HG02970 (cell line): ENCODE data around the gene PTPRC.

Experiments
- ATAC-seq: cut with Tn5 transposase; IDR thresholded peaks from one replicate; pipeline ENCODE4 v1.9.1; 2021; ENCODE audit warnings: mild to moderate bottlenecking, moderate library complexity, moderate number of reproducible peaks; ENCODE audit not compliant: unreplicated experiment, low FRiP score

The PTPRC gene

GRCh38 chr1:198669023-198669698 lies 30.3 kb downstream of the PTPRC start:
- no peak for ATAC-seq

- ATAC-seq: no peak
These were observed 30.9 kb downstream of the PTPRC start for GRCh38 chr1:198669771-198670170.

GRCh38 chr1:198671136-198671535 lies 32.3 kb downstream of the PTPRC start:
- ATAC-seq: no peak

GRCh38 chr1:198672124-198672523 lies 33.3 kb downstream of the PTPRC start:
- no peak for ATAC-seq

- no peak for ATAC-seq
These were observed 35.2 kb downstream of the PTPRC start for GRCh38 chr1:198674009-198674408.

DNA sequence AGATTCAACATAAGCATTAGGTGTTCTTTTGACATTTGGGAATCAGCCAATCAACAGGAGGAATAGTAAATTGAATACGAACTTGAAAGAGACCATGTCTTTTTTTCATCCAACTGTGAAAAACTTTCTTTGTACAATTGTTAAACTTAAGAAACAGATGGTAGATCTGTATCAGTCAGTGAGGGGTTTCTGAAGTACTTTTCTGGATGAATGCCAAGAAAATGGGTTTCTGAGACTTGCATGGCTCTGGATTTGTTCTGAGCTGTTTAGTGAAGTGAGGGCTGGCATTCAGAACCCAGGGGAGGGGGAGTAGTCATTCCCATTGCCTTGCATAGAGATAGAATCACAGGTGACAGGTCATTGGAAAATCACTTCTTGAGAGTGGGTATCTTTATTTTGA lies 37.4 kb downstream of the PTPRC start:
- ATAC-seq: no peak

DNA sequence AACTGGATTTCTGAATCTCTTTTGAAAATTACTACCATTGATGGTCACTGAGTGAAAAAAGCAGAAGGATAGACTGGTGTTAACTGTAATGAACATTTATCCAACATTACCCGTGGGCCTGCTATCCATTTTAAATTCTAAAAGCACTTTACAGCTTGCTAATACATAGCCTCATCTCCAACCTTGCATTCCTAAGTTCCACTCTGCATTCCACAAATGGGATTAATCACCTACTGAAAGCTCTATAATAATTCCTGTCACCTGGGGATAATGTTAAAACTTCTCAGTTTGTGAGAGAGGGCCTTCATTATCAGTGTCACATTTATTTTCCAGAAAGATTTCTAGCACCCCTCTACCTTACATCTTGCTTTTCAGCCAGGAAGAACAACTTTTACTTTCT lies 38.2 kb downstream of the PTPRC start:
- ATAC-seq: no peak

- ATAC-seq: no peak
These were observed 39.0 kb downstream of the PTPRC start for GRCh38 chr1:198677871-198678270.

DNA sequence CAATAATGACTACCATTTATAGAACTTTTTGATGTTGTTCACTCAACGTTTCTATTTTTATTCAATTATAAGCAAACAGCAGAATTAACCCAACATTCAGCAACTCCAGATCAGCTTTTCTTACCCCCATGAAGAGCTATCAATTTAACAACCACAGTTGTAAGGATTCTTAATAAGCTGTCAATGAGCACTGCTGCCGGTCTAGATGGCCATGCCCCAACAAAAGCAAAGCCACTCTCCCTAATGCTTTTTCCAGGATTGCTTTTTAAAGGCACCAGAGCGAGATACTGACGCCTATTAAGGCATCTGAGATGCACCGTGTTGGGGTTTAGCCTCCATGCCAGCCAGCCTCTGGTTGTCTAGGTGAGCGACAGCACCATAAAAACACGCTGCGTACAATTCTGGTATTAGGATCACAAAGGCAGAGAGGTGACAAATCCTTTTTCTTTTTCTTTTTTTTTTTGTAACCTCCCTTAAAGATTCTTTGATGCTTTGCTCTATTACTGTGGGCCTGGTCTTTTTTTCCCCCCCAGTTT lies 39.5 kb downstream of the PTPRC start:
- ATAC-seq: no peak

DNA sequence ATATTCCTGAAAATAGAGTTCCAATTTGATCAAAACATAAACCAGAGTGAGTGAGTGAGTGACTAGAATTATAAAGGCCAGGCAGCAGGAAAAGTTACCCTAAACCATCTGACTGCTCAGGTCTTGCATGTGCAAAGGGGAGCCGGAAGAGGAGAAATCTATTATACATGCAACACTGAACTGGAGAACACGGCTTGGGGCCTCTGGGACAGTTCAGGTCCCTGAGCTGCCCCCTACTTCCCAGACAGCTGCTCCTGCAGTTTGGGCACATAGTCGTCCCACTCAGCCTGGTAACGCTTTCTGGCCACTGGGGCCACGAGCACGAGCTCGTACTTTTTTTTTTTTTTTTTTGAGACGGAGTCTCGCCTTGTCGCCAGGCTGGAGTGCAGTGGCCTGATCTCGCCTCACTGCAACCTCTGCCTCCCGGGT lies 40.1 kb downstream of the PTPRC start:
- ATAC-seq: no peak

- ATAC-seq: no peak
These were observed 40.8 kb downstream of the PTPRC start for GRCh38 chr1:198679535-198680173.

GRCh38 chr1:198680174-198680875 lies 41.5 kb downstream of the PTPRC start:
- ATAC-seq: no peak

DNA sequence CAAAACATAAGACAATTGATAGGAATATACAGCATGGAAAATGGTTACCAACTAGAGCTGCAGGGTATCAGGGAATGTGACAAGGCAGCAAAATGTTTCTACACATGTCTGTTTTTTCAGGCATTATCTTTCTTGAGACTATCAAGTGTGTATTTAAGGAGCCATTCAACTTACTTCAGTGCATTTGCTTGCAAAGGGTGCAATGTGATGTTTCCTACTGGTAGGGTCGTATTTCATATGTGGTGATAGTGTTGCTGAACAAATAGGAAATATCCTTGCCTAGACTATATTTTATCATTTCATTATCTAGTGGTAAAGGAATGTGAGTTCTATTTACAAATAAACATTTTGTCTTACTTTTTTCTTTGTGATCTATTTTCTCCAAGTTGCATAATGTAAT lies 42.4 kb downstream of the PTPRC start:
- no peak for ATAC-seq

DNA sequence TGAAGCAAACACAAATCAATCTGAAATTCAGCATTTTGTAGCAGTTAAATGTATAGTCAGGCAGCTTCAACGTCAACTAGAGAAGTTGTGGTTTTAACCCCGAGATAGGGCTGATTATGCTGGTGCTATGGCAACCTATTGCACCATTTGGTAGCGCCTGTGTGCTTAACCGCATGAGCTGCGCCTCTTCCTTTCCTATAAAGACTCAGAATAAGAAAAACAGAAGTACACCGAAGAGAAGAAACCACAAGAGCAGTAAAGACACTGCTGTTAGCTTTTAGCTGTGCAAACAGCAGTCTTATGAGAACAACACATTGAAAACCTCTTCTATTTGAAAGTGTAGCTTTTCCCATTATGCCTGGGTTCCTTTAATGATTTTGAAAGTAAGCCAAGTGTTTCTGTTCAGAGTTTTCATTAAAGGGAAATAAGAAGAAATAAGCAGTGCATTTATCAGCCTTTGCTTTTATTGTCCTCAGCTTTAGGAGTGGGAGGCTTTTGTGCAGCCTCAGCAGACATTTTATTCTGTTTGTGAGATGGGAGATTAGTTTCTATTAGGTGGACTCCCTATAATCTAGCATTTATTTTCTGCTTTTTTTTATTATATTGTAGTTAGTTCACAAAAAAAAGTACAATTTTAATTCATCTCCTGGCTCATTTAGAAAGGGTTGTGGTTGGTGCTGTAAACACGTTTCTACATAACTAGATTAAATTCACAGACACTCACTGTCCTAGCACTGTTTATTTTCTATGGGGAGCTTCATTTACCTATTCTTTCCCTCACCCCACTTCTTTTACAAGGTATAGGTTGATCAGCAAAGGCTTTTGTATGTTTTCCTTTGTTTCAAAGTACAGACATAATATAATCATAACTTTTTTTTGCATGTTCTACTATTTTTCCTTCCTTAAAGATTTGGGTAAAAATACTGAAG lies 43.3 kb downstream of the PTPRC start:
- peak; percentile 99 for ATAC-seq

- ATAC-seq: no peak
These were observed 44.0 kb downstream of the PTPRC start for GRCh38 chr1:198682850-198683249.

- no peak for ATAC-seq
These were observed 44.6 kb downstream of the PTPRC start for GRCh38 chr1:198683449-198683848.

DNA sequence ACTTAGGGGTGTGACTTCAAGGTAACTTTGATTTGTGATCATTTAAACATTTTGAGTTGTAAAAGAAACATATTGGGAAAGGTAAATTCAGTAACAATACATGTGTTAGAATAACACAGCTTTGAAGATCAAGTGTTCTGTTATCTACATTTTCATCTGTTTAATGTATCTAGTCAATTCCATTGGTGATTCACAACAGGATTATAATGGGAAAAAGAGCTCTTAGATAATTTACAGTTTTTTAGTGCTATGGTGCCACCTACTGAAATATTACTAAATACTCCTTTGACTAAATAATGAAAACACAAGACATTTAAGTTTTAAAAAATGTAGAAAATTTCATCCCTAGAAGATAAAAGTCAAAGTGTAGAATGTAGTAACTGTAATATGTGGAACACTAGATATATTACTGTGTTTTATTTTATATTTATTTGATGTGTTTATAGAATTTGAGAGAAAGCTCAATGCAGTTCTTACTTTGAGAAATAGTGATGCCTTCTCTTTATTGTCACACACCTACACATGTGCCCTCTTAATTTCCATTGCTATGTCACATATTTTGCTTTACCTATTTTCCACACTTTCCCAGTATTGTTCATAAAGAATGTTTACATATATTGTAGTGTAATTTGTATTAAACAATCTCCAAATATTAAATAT lies 47.4 kb downstream of the PTPRC start:
- no peak for ATAC-seq

GRCh38 chr1:198687429-198687828 lies 48.6 kb downstream of the PTPRC start:
- no peak for ATAC-seq

DNA sequence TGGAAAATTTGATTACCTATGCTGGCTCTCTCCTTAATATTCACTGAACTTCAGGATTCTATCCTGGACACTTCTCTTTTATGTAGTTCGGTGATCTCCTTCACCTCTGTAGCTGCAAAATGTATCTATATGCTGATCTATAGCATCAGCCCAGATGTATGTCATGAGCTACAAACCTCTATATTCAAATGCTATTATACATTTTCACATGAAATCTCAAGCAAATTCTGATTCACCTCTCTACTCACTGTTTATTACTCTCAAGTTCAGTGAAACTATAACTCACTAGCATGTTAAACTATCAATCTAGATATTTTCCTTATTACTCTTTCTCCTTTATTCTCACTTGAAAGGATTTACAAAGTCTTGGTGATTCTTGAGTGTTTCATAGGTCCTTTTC lies 52.2 kb downstream of the PTPRC start:
- ATAC-seq: no peak

DNA sequence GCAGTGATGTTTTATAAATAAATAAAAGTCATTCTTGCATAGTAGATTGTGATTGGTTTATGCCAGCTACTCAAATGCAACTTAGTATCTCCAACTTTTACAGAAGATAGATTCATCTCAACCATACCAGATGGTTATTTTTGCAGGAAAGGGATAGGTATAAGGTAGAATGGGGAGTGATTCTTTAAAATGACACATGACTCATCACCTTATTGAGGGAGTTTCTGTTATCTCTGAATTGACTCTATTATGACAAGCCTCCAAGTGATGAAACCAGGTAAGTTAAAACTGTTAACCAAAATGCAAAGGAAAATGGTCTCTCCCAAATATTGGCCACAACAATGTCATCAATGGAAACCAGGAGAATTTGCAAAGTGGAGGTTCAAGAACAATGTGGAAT lies 54.5 kb downstream of the PTPRC start:
- no peak for ATAC-seq
